Stimulated activated naive CD8-positive, alpha-beta T cell treated with anti-CD3 and anti-CD28 coated beads, Interleukin-15, Interleukin-2, amounts not matched to agents 100 U/mL and 50 U/mL, for 24 hours (primary cell): ENCODE data around the gene TLL1.
A peak's percentile ranks its signal among the peaks of the same experiment; 100 is the strongest.

ENCODE experiments used
- ATAC-seq: fragments of 150-1000 bp; cut with Tn5 transposase; one replicate; pipeline ENCODE4 v1.10.0; 2021
- DNase-seq: peaks from one replicate; pipeline ENCODE4 v3.0.0; 2021

TLL1 gene

DNA sequence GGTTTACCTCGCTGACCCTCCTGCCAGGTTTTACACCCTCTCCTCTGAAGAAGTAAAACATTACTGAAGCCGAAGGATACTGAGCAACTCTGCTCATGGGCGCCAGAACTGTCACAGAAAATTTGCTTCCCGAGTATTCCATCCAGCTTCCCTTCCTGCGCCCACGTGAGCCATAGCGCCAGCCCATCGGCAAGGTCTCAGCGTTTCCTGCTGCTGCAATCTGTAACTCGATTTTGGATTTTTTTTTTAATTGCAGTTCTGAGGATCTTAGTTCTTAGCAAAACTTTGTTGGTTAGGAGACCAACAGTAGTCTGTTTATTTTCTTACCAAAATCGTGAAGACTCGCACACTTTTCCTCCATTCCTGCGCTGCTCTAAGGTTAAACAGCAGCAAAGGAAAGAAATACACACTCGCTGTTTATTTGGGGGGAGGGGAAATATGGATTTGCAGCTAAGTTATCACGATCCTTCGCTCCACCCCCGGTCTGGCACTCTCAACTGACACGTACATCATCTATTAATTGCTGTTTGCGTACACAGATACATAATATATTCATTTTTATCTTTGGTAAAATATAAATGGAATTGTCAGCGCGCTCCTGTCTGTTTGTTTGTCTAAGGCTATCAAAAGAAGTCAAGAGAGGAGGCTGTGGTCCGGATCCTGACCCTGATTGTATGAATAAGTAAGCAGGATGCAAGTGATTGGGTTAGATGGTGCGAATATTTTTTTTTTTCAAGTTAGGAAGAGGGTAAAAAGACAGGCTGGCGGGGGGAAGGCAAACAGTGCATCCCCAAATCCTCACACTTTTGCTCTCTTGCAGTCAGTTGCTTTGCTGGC is at the start of gene TLL1:
TLL1 (plus strand) TSS at position 777 of the 837 bp plus-strand sequence. CDS start 668 bp downstream, outside the sequence.
- no peak for ATAC-seq
- DNase-seq, result no peak

DNA sequence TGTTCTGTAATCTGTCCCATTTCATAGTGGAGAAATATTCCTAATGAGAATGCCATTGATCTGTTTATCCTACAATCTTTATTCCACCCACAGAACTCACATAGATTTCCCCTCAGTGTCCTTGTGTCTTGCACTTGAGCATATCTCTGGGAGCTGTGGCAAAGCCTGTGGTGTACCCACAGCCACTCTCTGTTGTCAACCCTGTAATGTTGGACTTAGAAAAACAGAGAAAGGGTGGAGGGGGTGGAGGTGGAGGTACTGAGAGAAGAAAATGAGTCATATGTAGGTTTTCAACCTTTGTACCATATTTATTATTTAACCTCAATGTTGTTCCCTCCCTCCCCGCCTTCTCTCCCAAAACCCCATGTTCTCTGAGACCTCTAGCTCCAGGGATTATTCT is 46.9 kb upstream of the TLL1 start:
- ATAC-seq (no peak), DNase-seq (no peak)

DNA sequence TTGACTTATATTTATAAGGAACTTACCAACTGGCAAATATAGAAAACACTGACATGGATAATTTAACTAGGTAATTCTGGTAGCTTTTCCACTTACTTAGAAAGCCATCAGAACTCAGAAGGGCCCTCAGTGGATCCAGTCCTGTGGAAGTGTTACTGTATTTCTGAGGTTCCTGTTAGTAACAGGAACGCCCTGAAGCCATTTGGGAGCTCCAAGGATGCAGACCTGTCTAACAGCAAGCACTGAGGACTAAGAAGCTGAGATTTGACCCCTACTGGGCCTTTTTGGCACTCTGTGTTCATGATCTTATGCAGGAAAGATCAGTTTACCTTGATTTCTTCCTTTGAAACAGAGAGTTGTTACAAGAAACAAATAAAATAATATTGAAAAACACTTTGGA is 46.0 kb upstream of the TLL1 start:
- DNase-seq (no peak), ATAC-seq (no peak)

DNA sequence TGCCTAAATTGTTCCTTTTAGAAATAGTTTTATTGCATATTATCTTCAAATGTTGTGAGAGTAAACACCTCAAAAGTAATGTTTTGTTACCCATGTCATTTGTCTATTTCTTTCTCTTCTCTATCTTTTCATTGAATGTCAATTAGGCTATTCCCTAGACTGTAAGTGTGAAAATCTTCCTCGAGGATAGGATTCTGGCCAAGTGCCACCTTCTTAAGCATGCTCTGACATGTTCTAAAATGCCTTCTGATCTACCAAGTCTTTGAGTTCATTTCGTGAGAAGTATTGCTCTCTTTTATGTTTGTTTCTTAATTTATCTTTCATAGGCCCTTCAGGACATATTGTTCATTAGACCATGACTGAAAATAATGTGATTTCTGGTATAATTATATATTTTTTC is 44.1 kb upstream of the TLL1 start:
- ATAC-seq (no peak), DNase-seq (no peak)

DNA sequence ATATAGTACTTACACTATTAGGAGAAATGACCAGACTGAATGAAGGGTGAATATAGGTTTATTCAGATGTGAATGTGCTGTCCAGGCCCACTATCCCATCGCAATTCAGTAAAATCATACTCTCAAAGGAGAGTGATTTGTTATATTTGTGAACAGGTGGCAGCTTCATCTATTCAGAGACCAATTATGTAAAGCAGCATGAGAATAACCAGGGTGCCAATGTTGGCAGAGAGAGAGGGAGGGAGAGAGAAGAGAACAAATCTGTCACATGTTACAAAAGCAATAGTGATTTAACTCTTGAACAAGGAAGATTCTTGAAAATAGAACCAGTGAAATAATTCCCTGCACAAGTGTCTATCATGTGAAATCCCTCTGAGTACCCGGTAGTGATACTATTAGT is 38.9 kb upstream of the TLL1 start:
- no peak for DNase-seq
- no peak for ATAC-seq

DNA sequence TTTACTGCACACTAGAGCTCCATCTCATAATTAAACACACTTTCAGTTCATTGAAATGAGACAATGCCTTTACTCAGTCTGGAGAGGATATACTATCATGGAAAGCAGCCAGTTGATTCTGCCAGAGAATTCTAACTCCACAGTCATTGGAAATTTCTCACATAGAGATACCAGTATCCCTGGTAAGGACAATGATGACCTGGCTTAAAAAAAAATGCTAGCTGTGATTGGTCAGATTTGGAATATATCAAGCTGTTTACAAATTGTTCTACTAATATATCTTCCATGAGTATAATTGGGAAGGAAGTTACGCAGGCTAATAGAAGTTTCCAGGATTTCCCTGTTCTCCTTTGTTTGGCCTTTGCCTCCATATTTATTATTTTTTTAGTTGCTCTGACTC is 34.5 kb upstream of the TLL1 start:
- no peak for ATAC-seq

DNA sequence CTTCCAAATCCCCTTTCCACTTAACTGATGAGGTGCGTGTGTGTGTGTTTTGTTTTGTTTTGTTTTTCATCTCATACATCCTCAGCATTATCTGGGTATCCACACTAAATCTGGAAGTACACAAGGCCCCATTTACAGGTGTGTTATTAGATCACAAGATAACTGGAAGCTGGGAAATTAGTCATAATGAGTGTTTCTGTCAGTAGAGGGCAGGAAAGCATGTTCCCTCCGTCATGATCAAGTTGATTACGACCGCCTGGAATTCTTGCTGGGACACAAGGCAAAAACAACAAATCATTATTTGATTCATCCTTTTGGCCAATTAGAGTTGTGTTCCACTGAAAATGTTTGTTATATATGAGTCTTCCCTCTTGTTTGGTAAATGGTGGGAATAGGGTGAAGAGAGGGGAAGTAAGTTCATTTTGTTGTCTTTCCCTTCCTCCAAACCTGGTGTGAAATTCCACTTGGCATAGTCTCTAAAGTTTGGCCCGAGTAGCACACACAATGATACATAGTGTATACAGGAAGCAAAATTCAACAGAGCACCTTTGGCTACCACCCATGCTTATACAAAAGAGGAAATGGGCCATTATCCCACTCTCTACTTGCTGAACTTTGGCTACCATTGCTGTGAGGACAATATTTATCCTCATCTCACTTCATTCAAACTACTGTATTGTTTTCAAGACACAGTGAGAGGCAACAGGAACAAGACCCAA is 33.3 kb upstream of the TLL1 start:
- no peak for ATAC-seq

More for the DNA sequence above, 34.5 kb upstream of the TLL1 start:
- no peak for DNase-seq

DNA sequence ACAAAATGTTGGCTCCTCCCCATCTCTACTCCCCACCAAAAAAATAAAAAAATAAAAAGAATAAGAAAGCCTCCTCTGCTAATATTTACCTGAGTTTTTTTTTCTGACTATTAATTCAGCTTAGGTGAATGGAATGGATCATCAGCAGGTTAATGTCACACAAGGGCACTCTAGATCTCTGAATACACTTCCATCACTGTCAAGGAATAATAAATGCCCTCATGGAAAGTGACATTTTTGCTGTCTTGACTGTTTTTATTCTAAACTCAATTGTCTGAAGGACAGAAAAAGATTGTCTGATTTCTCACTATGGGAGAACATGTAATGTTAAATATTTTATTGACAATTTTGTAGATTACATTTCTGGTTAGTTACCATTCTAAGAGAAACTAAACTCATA is 30.4 kb upstream of the TLL1 start:
- ATAC-seq, result no peak

More for the DNA sequence above, 33.3 kb upstream of the TLL1 start:
- no peak for DNase-seq

DNA sequence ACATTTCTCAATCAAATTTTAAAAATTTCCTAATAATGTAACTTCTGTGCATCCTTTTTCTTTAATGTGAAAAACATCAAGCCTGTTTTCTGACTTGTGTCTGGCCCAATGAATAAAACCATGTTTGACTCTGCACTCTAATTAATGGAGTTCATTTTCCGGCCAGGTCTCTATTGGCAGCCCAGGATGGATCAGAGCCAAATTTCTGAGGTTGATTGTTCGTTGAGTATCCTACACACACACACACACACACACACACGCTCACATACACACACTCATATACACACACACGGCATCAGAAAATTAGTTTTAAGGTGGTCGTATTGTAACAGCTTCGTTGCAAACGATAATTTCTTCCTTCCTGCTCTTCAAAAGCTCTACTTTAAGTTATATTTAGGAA is 28.9 kb upstream of the TLL1 start:
- no peak for ATAC-seq
- no peak for DNase-seq

More for the DNA sequence above, 30.4 kb upstream of the TLL1 start:
- no peak for DNase-seq

DNA sequence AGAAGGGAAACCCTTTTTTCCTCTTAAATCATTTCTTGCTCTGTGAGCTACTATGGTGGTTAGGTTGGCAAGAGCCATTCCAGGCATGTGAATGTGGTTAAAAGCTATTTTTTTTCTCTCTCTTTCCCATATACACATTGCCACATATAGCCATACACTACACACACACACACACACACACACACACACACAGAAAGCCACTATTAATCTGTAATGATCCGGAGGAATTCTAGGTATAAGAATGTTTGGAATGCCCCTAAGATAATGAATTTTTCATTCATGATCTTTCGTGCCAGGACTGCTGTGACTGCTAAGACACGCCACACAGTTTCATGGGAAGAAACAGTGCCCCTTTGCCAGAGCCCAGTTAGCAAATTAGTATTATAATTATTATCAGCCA is 21.8 kb upstream of the TLL1 start:
- ATAC-seq (no peak), DNase-seq (no peak)

DNA sequence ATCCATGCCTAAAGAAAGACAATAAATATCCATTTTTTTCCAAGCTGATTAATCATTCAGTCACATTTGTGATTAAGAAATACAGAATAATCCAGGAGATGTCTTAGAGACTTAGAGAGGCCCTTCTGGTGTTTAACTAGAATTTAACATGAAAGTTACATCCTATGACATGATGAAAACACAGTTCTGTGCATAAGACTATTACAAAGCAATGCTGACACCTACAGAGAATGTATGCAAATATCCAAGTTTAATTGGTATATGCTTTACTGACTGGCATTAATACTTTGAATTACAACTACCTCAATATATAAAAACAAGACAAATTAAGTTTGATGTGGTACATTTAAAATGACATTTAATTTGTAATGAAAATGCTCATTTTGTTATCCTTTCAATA is 17.8 kb upstream of the TLL1 start:
- no peak for ATAC-seq

DNA sequence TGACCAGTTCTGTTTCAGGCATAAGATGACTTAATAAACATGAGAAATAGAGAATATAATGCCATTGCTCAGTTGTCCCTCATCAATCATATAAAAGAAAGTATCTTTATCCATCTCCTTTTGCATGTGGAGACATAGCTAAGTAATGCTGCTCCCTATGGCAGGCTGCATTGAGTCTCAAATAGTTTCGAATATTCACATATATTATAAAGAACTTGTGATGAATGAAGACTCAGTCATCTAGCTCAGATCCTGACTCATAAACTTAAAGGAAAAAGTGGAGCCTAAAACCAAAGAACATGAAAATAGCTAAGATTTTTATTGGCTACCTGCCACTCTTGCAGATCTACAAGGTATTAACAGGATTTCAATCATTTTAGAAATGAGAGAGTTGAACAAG is 11.7 kb upstream of the TLL1 start:
- ATAC-seq (no peak), DNase-seq (no peak)

More for the DNA sequence above, 17.8 kb upstream of the TLL1 start:
- no peak for DNase-seq

DNA sequence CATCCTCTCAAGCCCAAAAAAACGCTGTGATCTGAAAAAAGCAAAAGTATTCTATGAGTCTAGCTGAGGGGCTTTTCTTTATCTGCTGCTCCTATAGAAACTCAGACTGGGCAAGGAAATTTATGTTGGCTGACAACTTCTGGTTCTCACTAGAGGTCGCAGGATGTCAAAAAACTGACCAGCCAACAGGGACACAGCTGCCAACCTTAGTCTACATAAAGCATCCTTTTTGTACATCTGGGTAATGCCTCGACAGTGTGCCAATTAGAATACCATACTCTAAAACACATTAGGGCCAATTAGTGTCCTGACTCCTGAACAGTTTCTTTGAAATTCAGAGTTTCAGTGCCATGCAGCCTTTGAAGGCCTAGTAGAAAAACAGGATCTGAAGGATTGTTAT is 8.8 kb upstream of the TLL1 start:
- ATAC-seq (no peak), DNase-seq (no peak)

DNA sequence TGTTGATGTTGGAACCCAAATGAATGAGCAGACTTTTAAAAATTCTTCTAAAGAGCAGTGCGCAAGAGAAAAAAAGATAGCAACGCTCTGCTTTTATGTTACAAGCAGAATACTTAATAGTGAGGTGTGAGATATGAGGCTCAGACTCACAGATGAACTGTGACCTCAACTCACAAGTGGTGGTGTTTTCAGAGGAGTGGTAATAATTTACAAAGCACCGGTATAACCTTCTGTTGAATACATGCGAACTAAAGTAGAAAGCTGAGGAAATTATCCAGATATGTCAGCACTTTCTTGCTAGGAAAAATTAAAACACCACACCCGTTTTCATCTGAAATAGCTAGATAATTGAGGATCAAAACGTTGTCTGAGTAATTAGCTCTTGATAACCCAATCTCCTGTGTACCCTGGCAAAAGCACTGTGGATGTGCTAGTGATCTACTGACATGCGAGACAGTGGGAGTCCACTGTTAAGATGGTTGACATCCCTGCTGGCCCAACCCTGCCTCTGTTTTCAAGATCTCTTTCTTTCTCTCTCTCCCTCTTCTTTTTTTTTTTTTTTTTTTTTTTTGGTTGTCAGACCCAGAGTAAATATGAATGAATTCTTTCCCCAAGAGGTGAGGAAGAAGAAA is 6.9 kb upstream of the TLL1 start:
- no peak for ATAC-seq
- no peak for DNase-seq

DNA sequence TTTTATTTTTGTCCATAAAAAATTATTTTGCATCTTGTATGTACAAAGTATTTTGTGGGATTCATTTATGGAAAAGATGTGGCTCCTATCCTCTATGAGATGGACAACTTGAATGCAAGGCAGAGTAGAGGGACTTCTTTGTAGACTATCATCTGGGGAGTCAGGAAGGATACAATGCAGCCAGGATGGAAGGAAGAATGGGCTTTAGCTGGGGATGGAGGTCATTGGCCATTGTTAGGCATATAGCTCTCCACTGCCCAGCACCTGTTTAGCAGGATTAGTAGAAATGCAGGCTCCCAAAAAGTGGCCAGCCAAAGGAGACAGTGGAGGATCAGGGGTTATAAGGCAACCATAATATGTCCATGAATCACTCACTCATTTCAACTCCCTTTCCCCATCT is 5.1 kb upstream of the TLL1 start:
- ATAC-seq (no peak), DNase-seq (no peak)

DNA sequence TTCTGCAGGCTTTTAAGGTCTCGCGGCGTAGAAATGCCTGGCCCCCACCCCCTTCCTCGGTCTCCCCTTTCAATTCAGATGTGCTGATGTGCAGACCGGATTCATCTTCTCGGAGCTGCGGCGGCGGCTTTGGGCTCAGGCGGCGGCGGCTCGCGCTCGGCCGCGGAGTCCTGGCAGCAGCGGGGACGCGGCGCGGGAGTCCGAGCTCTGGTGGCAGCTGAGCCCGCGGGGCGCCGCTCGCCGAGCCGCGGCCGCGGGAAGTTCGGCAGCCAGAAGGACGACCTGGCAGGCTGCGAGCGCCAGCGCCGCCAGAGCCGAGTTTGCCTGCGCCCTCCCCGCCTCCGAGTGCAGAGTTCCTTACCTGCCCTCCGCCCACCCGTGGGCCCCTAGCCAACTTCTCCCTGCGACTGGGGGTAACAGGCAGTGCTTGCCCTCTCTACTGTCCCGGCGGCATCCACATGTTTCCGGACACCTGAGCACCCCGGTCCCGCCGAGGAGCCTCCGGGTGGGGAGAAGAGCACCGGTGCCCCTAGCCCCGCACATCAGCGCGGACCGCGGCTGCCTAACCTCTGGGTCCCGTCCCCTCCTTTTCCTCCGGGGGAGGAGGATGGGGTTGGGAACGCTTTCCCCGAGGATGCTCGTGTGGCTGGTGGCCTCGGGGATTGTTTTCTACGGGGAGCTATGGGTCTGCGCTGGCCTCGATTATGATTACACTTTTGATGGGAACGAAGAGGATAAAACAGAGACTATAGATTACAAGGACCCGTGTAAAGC is 448 bp downstream of the TLL1 start:
- ATAC-seq (no peak), DNase-seq (peak; percentile 6)

DNA sequence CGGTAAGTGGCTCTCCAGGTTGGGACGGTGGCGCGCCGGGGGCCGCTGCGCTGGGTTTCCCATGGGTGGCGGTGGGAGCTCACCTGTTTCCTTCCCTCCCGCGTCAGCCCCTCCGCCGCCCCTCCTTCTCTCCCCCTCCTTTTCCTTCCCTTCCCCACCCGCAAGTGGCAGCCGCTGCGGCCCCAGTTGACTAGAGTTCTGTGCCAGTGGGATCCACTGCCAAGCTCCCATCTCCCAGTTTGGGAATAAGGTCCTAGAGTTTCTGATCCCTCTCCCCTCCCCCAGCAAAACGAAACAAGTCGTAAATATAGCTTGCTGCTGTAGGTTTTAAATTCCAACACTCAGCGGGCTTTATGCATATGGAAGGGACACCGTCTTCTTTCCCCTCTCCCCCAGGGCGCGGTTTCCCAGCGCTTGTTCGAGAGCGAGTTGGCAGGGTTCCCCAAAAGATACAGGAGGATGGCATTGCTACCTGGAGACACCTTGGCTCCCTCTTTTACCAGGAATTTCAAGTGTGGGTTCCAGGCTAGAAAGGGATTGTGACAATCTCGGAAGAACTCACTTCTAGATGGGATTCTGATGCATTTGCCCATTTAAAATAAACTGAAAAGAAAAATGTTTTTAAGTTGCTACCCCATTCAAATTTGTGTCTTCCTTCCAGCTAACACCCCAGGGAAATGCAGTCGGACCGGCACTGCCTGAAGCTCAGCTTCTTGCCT is 1.2 kb downstream of the TLL1 start:
- DNase-seq, result no peak

DNA sequence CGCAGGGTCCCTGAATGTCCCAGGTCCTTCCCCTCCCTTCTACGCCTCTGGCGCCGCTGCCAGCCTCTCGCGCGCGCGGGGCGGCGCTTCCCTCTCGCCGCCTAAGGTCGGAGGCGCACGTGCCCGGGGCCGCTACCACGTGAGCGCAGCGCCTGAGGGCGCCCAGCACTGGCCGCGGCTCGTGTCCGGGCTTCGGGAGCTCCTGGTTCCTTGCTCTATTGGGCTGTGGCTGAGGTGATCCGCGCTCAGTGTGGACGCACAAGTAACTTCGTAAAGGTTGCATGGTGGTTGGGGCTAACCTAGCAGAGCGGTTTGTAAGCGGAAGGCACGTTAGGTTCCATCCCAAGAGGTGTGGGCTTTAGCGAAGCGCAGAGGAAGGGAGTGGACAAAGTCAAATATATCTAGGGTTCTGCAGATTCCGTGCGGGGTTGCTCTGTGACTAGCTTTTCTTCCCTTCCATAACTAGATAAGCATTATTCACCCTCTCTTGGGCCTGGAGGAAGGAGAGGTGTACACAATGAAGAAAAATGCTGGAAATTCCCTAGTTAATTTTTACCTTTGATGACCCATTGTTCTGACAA is 1.8 kb downstream of the TLL1 start:
- DNase-seq (no peak), ATAC-seq (no peak)

More for the DNA sequence above, 1.2 kb downstream of the TLL1 start:
- no peak for ATAC-seq

DNA sequence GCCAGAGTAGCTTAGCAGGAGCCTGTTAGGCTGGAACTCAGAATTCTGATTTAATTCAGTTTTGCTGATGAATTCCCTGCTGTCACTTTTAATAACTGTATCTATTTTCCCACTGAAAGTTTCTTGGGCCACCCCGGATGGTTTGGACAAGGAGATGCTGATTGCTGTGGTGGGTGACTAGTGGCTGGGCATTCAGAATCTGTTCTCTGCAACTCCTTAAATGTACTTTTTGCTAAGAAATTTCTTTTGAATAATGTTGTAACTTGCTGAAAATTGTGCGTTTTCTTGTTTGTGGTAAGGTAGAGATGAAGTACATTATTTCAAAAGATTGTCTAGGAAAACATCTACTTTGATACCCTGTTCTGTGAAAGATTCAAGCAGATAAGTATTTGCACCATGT is 2.4 kb downstream of the TLL1 start:
- no peak for ATAC-seq
- DNase-seq, result no peak

DNA sequence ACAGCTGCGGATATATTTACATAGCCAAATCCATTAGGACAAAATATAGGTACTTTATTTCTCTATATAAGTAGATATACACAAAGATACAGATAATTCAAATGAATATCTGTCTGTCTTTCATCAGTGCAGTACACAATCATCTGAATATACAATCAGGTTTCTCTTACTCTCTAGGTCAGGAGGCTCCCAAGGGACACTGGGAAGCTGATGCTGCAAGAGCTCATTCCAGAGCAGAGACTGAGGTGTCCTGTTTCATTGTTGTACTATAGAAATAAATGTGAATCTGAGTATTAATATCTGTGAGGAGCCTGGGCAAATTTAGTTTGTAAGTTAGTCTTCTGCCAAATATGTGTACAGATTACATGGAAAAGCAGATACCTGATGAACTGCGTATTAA is 4.2 kb downstream of the TLL1 start:
- ATAC-seq, result no peak
- no peak for DNase-seq

DNA sequence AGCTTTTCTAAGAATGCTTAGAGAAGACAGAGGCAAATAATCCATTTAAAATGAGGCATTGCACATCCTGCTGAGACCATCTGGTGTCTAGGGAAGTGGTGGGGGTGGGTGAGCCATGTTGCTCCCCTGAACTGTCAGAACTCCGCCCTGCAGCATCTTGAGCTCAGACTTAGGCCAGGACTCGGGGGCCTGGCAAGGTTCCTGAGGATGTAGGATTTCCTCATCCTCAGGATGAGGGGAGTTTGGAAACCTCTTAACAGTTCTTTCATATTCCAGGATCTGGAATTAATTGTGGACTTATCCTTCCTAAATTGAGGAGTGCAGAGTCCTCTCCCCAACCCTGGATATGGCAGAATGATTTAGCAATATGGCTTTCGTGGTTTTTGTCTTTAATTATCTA is 6.6 kb downstream of the TLL1 start:
- ATAC-seq (no peak), DNase-seq (no peak)
